Transverse colon (tissue), 4 donors: Measurements from ENCODE around the gene EFCAB14. TPM values are rescaled to one million over a fixed set of nuclear protein-coding genes. Genes with fewer than 3 reads are reported as not detected.

ENCODE experiments used
- DNase-seq: peaks from one replicate; pipeline ENCODE4 v3.0.0-alpha.2; 2019
- H3K27ac ChIP-seq, 4 donors: fragments of 200-600 bp; sonication (generic); 2 replicates each; pipeline ENCODE4 v1.5.1; 2016 to 2018; ENCODE audit warnings: inconsistent platforms in 4 of 4
- H3K27me3 ChIP-seq: fragments of 200-600 bp; sonication (generic); 2 replicates; pipeline ENCODE4 v1.5.1; 2017; ENCODE audit warnings: inconsistent platforms
- H3K36me3 ChIP-seq, 4 donors: fragments of 200-600 bp; sonication (generic); 2 replicates each; pipeline ENCODE4 v1.5.1; 2017 to 2019; ENCODE audit warnings: inconsistent platforms in 4 of 4
- H3K4me1 ChIP-seq, 4 donors: fragments of 200-600 bp; sonication (generic); 2 replicates each; pipeline ENCODE4 v1.5.1; 2017 to 2020; ENCODE audit warnings: inconsistent platforms in 4 of 4
- H3K4me3 ChIP-seq, 4 donors: fragments of 200-600 bp; sonication (generic); 1 replicate in 1 of 4; 2 replicates in 3 of 4; pipeline versions ENCODE4 v1.5.1 to v1.6.1; 2017 to 2019; ENCODE audit warnings: inconsistent platforms in 4 of 4
- H3K9me3 ChIP-seq, 2 donors: fragments of 200-600 bp; sonication (generic); 2 replicates each; pipeline ENCODE4 v1.5.1; 2017 to 2019; ENCODE audit warnings: inconsistent platforms in 2 of 2
- CTCF ChIP-seq, 5 experiments: fragments of 200-600 bp in 3 of 5; fragments of 450-650 bp in 2 of 5; sonication (generic) in 3 of 5; IDR thresholded peaks; 1 replicate in 2 of 5; 2 replicates in 3 of 5; pipeline ENCODE4 v1.5.1; 2016 to 2017; ENCODE audit warnings: antibody characterized with exemption in 5 of 5, inconsistent platforms in 3 of 5, mild to moderate bottlenecking in 2 of 5, moderate library complexity in 1 of 5
- EP300 ChIP-seq: sonication (generic); formaldehyde crosslinking; IDR thresholded peaks from one replicate; pipeline ENCODE4 v1.6.1; 2017; ENCODE audit warnings: antibody characterized with exemption, low read depth
- POLR2A ChIP-seq: fragments of 450-650 bp; IDR thresholded peaks from one replicate; pipeline ENCODE4 v1.6.1; 2016; ENCODE audit warnings: antibody characterized with exemption, mild to moderate bottlenecking, moderate library complexity
- POLR2AphosphoS5 ChIP-seq, 3 donors: sonication (generic); formaldehyde crosslinking; IDR thresholded peaks; one replicate each; pipeline ENCODE4 v1.6.1; 2016; ENCODE audit warnings: antibody characterized with exemption in 3 of 3
- WGBS, 2 donors: methylation state at CpG; one replicate each; pipeline ENCODE4 v1.1.5; 2018; ENCODE audit warnings: low coverage in 1 of 2; 5-methylcytosine and 5-hydroxymethylcytosine counted together
- in situ Hi-C, 4 donors: fragments of 200-750 bp; cut with MboI; loops; one replicate each; pipeline versions ENCODE4 v1.15.0 to v1.15.1; 2017; ENCODE audit warnings: low sequenced_read_pairs in 3 of 4, low pct_ligation_motif_present in 1 of 4, low pct_unique_long_range_greater_than_20kb in 1 of 4
- intact Hi-C: fragments of 100-400 bp; cut with DNase I; formaldehyde crosslinking; loops from one replicate; pipeline ENCODE4 v1.15.1; 2023; ENCODE audit warnings: low total_unique reads
- total RNA-seq, 4 donors: library from RNA; depleted of rRNA; stranded (reverse); fragments of >200 nt; gene quantifications; one replicate each; pipeline ENCODE4 v1.1.0, GENCODE V29; 2016

Gene EFCAB14
- total RNA-seq, 4 donors from 2014 or later: 48.2 to 119 (median 85.4) TPM

- Histone ChIP-seq H3K27ac (no peak overlapping the region), H3K36me3 (peaks cover 0 to 42% (median 12%) of the 10 kb centered on the region in 4 donors), H3K4me1 (peaks cover 14 to 62% (median 32%) of the 10 kb centered on the region in 4 donors), H3K4me3 (no peak overlapping the region), H3K9me3 (no peaks in the 10 kb centered on the region), H3K27me3 (no peaks in the 10 kb centered on the region)
- WGBS, 2 donors: 92 to 97% methylated on average over 2 of the region's 2 CpGs
- TF ChIP-seq POLR2A (no peak), POLR2AphosphoS5 (IDR thresholded peaks at IDR 0.05) (no peak), EP300 (no peak), CTCF (IDR thresholded peaks at IDR 0.05) (no peak)
- in situ Hi-C loops: no loop called here
- intact Hi-C loops: no loop called here
- no peak for DNase-seq
Observed at GRCh38 chr1:46684670-46685069, 34.2 kb downstream of the EFCAB14 start.

GRCh38 chr1:46682064-46682463, 36.9 kb downstream of the EFCAB14 start:
- no peak for TF ChIP-seq CTCF (IDR thresholded peaks at IDR 0.05)
- no peak for TF ChIP-seq EP300
- no peak for TF ChIP-seq POLR2A
- TF ChIP-seq POLR2AphosphoS5 (IDR thresholded peaks at IDR 0.05): no peak
- H3K36me3 ChIP-seq: peaks cover 0 to 55% (median 12%) of the 10 kb centered on the region in 4 donors
- H3K27ac ChIP-seq: peak overlapping the region; percentile 16 to 52 (median 34)
- intact Hi-C loops: no loop called here
- 57 to 63% methylated on average over 1 of the region's 1 CpG for WGBS, 2 donors
- no peak overlapping the region for H3K4me3 ChIP-seq
- H3K9me3 ChIP-seq: no peaks in the 10 kb centered on the region
- no peak for DNase-seq
- H3K4me1 ChIP-seq: peaks cover 10 to 36% (median 22%) of the 10 kb centered on the region in 4 donors
- in situ Hi-C loops: no loop called here
- H3K27me3 ChIP-seq: no peaks in the 10 kb centered on the region

GRCh38 chr1:46681333-46682034, 37.4 kb downstream of the EFCAB14 start:
- Histone ChIP-seq H3K27ac (peak overlapping the region; percentile 16 to 52 (median 34)), H3K36me3 (peaks cover 0 to 59% (median 12%) of the 10 kb centered on the region in 4 donors), H3K9me3 (no peaks in the 10 kb centered on the region), H3K4me1 (peaks cover 7 to 30% (median 16%) of the 10 kb centered on the region in 4 donors), H3K4me3 (no peak overlapping the region), H3K27me3 (no peaks in the 10 kb centered on the region)
- WGBS, 2 donors: 60 to 67% methylated on average over 1 of the region's 1 CpG
- in situ Hi-C loops (no loop called here), intact Hi-C loops (no loop called here)
- no peak for DNase-seq
- TF ChIP-seq POLR2AphosphoS5 (IDR thresholded peaks at IDR 0.05): no peak
- TF ChIP-seq POLR2A: no peak
- no peak for TF ChIP-seq EP300
- no peak for TF ChIP-seq CTCF (IDR thresholded peaks at IDR 0.05)

- no peaks in the 10 kb centered on the region for H3K9me3 ChIP-seq
- H3K4me3 ChIP-seq: no peak overlapping the region
- WGBS, 2 donors: 88 to 91% methylated on average over 5 to 6 of the region's 6 CpGs
- no peak overlapping the region for H3K27ac ChIP-seq
- in situ Hi-C loops: no loop called here
- H3K27me3 ChIP-seq: no peaks in the 10 kb centered on the region
- peaks cover 0 to 55% (median 12%) of the 10 kb centered on the region in 4 donors for H3K36me3 ChIP-seq
- intact Hi-C loops: no loop called here
- TF ChIP-seq POLR2A (no peak), POLR2AphosphoS5 (IDR thresholded peaks at IDR 0.05) (no peak), CTCF (IDR thresholded peaks at IDR 0.05) (no peak), EP300 (no peak)
- peaks cover 6 to 19% (median 11%) of the 10 kb centered on the region in 4 donors for H3K4me1 ChIP-seq
- DNase-seq: no peak
Observed at GRCh38 chr1:46679789-46680573, 38.9 kb downstream of the EFCAB14 start.
